SJCRH30 (cell line): ENCODE results near the gene PUM2. TPM values are rescaled to one million over a fixed set of nuclear protein-coding genes. Genes with fewer than 3 reads are reported as not detected.

Experiments
- DNase-seq, 2 experiments: peaks; one replicate each; pipeline ENCODE4 v3.0.0-alpha.2; 2015 to 2020
- H3K27ac ChIP-seq: fragments of 250-450 bp; sonication (Bioruptor Pico); 2 replicates; pipeline ENCODE4 v1.5.1; 2020; ENCODE audit warnings: mild to moderate bottlenecking, moderate library complexity
- H3K27me3 ChIP-seq: fragments of 250-450 bp; sonication (Bioruptor Pico); 2 replicates; pipeline ENCODE4 v1.5.1; 2020; ENCODE audit warnings: mild to moderate bottlenecking, moderate library complexity
- H3K36me3 ChIP-seq: fragments of 250-450 bp; sonication (Bioruptor Pico); 2 replicates; pipeline ENCODE4 v1.5.1; 2020; ENCODE audit warnings: mild to moderate bottlenecking, moderate library complexity
- H3K4me1 ChIP-seq: fragments of 250-450 bp; sonication (Bioruptor Pico); 2 replicates; pipeline ENCODE4 v1.5.1; 2020; ENCODE audit warnings: mild to moderate bottlenecking, moderate library complexity
- H3K4me3 ChIP-seq: fragments of 250-450 bp; sonication (Bioruptor Pico); 2 replicates; pipeline ENCODE4 v1.5.1; 2020; ENCODE audit warnings: mild to moderate bottlenecking, moderate library complexity
- H3K9me3 ChIP-seq: fragments of 250-450 bp; sonication (Bioruptor Pico); replicated peaks from 2 replicates; pipeline ENCODE4 v1.5.1; 2020; ENCODE audit warnings: mild to moderate bottlenecking, moderate library complexity
- total RNA-seq: library from RNA; depleted of rRNA; stranded (reverse); fragments of >200 nt; shearing (Covaris generic); gene quantifications from 2 replicates; pipeline ENCODE4 v1.2.3, GENCODE V29; 2014

PUM2 gene
- total RNA-seq, 1 experiment from 2014 or later: 69.0 TPM

- H3K4me1 ChIP-seq: no peaks in the 10 kb centered on the region
- H3K27me3 ChIP-seq: no peaks in the 10 kb centered on the region
- H3K27ac ChIP-seq: no peak overlapping the region
- H3K36me3 ChIP-seq: 0 out of 2 replicates have a peak, but pooled peaks cover 3% of the 10 kb centered on the region
- H3K9me3 ChIP-seq: no peaks in the 10 kb centered on the region
- no peak for DNase-seq
- no peak overlapping the region for H3K4me3 ChIP-seq
These were observed 132.0 kb downstream of the PUM2 start for GRCh38 chr2:20218331-20219320.

GRCh38 chr2:20217041-20217970 is 133.3 kb downstream of the PUM2 start:
- Histone ChIP-seq H3K4me3 (no peak overlapping the region), H3K9me3 (no peaks in the 10 kb centered on the region), H3K27me3 (no peaks in the 10 kb centered on the region), H3K27ac (no peak overlapping the region), H3K4me1 (no peaks in the 10 kb centered on the region), H3K36me3 (0 out of 2 replicates have a peak, but pooled peaks cover 3% of the 10 kb centered on the region)
- DNase-seq: no peak

- H3K27me3 ChIP-seq: no peaks in the 10 kb centered on the region
- H3K4me3 ChIP-seq: no peak overlapping the region
- H3K27ac ChIP-seq: no peak overlapping the region
- no peaks in the 10 kb centered on the region for H3K9me3 ChIP-seq
- 0 out of 2 replicates have a peak, but pooled peaks cover 3% of the 10 kb centered on the region for H3K36me3 ChIP-seq
- H3K4me1 ChIP-seq: no peaks in the 10 kb centered on the region
- DNase-seq: no peak
These were observed 134.3 kb downstream of the PUM2 start for GRCh38 chr2:20216130-20217025.

- H3K4me1 ChIP-seq: no peaks in the 10 kb centered on the region
- no peaks in the 10 kb centered on the region for H3K27me3 ChIP-seq
- H3K27ac ChIP-seq: no peak overlapping the region
- H3K9me3 ChIP-seq: no peaks in the 10 kb centered on the region
- no peak overlapping the region for H3K4me3 ChIP-seq
- no peak for DNase-seq
- H3K36me3 ChIP-seq: 0 out of 2 replicates have a peak, but pooled peaks cover 3% of the 10 kb centered on the region
These were observed 135.2 kb downstream of the PUM2 start for GRCh38 chr2:20215183-20216040.

GRCh38 chr2:20214566-20215182 is 136.0 kb downstream of the PUM2 start:
- Histone ChIP-seq H3K4me3 (no peak overlapping the region), H3K27ac (no peak overlapping the region), H3K27me3 (no peaks in the 10 kb centered on the region), H3K36me3 (0 out of 2 replicates have a peak, but pooled peaks cover 3% of the 10 kb centered on the region), H3K9me3 (no peaks in the 10 kb centered on the region), H3K4me1 (no peaks in the 10 kb centered on the region)
- DNase-seq: no peak

GRCh38 chr2:20213651-20214565 is 136.7 kb downstream of the PUM2 start:
- no peaks in the 10 kb centered on the region for H3K27me3 ChIP-seq
- DNase-seq: no peak
- H3K4me1 ChIP-seq: no peaks in the 10 kb centered on the region
- 0 out of 2 replicates have a peak, but pooled peaks cover 3% of the 10 kb centered on the region for H3K36me3 ChIP-seq
- no peak overlapping the region for H3K4me3 ChIP-seq
- no peak overlapping the region for H3K27ac ChIP-seq
- H3K9me3 ChIP-seq: no peaks in the 10 kb centered on the region

- Histone ChIP-seq H3K9me3 (no peaks in the 10 kb centered on the region), H3K27ac (no peak overlapping the region)
These were observed 137.7 kb downstream of the PUM2 start for GRCh38 chr2:20212871-20213503.

GRCh38 chr2:20212459-20212870 is 138.2 kb downstream of the PUM2 start:
- H3K4me1 ChIP-seq: no peaks in the 10 kb centered on the region
- H3K27ac ChIP-seq: no peak overlapping the region
- H3K9me3 ChIP-seq: no peaks in the 10 kb centered on the region
- no peak for DNase-seq
- H3K4me3 ChIP-seq: no peak overlapping the region
- no peaks in the 10 kb centered on the region for H3K36me3 ChIP-seq
- H3K27me3 ChIP-seq: no peaks in the 10 kb centered on the region

More at GRCh38 chr2:20212871-20213503, 137.7 kb downstream of the PUM2 start:
- DNase-seq: no peak
- no peaks in the 10 kb centered on the region for H3K27me3 ChIP-seq
- no peaks in the 10 kb centered on the region for H3K36me3 ChIP-seq
- H3K4me1 ChIP-seq: no peaks in the 10 kb centered on the region
- no peak overlapping the region for H3K4me3 ChIP-seq

GRCh38 chr2:20211860-20212458 is 138.7 kb downstream of the PUM2 start:
- Histone ChIP-seq H3K9me3 (no peaks in the 10 kb centered on the region), H3K27me3 (no peaks in the 10 kb centered on the region), H3K4me3 (no peak overlapping the region), H3K36me3 (no peaks in the 10 kb centered on the region), H3K27ac (no peak overlapping the region), H3K4me1 (no peaks in the 10 kb centered on the region)
- no peak for DNase-seq

GRCh38 chr2:20211420-20211819 is 139.2 kb downstream of the PUM2 start:
- no peaks in the 10 kb centered on the region for H3K27me3 ChIP-seq
- no peak overlapping the region for H3K4me3 ChIP-seq
- no peak overlapping the region for H3K27ac ChIP-seq
- H3K9me3 ChIP-seq: no peaks in the 10 kb centered on the region
- no peaks in the 10 kb centered on the region for H3K36me3 ChIP-seq
- DNase-seq: no peak
- H3K4me1 ChIP-seq: no peaks in the 10 kb centered on the region

GRCh38 chr2:20210462-20210861 is 140.2 kb downstream of the PUM2 start:
- Histone ChIP-seq H3K9me3 (no peaks in the 10 kb centered on the region), H3K4me1 (no peaks in the 10 kb centered on the region), H3K4me3 (no peak overlapping the region), H3K27me3 (no peaks in the 10 kb centered on the region), H3K27ac (no peak overlapping the region), H3K36me3 (no peaks in the 10 kb centered on the region)
- DNase-seq: no peak
